RPMI8226 (cell line): ENCODE measurements around the gene CGB3.
"Not testable (repeated sequence)": the region's sequence is repeated elsewhere in the genome, so short reads cannot be mapped to it uniquely, and the experiment has no call there.

Experiments used
- DNase-seq: peaks from one replicate; pipeline ENCODE4 v3.0.0-alpha.2; 2015

CGB3 gene

DNA sequence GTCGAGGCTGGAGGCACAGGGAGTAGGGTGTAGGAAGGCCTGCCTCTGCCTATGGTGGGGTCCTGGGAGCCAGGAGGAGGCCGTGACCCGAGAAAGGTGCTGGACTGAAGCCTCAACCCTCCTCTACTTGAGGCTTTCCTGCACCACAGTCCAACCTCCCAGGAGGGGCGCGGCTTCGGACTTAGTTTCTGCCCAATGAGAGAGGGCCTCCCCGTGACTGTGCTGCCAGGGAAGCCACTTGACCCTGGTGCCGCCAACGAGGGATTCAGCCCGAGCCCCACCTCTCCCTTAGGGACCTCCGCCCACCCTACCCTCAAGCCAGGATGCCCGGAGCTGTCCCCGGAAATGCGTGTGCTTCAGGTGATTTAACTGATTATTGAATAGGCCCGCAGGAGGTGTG lies at the start of gene CGB3:
Gene CGB3, minus strand, starts transcription at position 101 of the 400 bp plus-strand sequence. CDS start 362 bp downstream, outside the sequence.
- DNase-seq: not testable (repeated sequence)

DNA sequence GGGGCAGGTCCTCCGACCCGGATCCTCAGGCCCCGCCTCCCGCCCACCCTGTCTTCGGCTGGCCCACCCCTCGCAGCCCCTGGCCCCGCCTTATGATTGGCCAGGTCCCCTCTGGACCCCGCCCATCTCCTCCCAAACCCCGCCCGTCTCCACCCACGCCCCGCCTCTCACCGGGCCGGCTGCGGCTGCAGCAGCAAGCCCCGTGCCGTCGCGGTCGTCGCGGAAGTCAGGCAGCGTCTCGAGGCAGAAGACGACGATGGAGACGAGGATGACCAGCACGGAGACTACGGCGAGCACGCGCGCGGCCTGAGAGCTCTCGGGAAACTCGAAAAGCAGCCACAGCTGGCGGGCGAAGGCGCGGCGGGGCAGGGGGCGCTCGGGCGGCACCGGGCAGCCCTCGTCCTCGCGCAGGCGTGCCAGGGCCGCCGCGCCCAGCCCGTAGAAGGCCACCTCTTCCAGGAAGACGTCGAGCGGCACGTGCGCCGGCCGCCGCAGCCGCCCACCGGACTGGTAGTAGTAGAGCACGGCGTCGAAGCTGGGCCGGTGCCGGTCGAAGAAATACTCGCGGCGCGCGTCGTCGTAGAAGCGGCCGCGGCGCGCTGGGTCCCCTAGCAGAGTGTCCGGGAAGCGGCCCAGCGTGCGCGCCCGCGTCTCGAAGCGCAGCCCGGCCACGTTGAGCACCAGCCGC lies 47.9 kb upstream of the CGB3 start:
- DNase-seq: no peak

DNA sequence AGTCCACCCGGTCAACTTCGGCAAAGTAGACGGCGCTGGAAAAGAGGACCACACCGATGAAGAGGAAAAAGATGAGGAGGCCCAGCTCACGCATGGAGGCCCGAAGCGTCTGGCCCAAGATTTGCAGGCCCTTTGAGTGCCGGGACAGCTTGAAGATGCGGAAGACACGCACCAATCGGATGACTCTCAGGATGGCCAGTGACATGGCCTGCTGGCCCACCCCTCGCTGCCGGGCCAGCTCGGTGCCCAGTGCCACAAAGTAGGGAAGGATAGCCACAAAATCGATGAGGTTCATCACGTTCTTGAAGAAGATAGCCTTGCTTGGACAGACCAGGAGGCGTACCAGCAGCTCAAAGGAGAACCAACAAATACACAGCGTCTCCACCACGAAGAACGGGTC lies 46.3 kb upstream of the CGB3 start:
- no peak for DNase-seq

DNA sequence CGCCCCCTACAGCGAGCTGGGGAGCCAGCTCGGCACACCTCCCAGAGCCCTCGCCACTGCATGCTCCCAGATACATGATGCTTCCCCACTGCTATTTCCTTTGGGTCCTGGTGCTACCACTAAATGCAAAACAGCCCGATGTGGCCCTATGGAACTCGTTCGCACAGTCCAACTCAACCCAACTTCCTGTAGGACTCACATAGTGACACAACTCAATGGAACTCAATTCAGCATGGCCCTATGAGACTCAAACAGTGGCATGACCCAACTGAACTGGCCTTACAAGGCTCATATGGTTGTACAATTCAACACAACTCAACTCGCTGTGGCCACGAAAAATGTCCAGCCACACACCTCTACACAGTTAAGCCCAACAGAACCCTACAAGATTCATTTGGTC lies 44.9 kb upstream of the CGB3 start:
- no peak for DNase-seq

DNA sequence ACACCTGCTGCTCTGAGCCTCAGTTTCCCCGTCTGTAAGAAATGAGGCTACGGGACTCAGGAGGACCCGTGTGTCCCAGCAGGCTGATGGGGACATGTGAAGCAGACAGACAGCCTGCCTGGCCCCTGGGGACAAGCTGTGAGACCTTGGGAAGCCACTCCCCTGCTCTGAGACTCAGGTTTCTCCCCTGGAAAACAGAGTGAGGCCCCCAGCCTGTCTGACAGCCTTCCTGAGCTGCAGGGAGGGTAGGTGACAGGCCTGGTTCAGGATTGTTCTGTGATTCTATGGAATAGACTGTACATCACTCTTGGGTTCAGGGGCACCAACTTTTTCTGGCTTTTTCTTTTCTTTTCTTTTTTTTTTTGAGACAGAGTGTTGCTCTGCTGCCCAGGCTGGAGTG lies 43.4 kb upstream of the CGB3 start:
- DNase-seq: no peak

DNA sequence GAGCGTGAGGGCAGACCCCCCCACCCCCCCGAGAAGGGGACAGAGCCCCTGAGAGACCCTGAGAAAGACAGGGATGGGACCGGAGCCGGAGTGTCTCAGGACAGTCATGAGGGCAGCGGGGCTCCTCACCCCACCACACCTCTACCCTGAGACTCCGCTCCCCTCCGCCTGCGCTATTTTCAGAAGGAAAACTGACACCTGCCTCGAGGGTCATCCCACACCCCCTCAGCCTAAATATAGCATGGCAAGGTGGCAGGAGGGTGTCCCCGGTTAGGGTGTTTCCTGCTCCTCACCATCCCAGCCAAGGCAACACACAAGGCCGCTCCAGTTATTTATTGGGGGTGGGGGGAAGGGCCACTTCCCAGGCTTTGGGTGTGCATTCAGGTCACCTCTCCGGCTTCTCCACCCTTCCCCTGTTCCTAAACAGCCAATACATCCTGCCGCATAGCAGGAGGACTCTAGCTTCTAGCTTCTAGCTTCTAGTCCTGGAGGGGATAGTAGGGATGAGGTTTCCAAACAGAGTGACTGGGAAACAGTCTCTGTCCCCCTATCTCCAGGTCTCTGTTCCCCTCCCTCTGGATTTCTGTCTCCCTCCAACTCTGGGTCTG lies 41.9 kb upstream of the CGB3 start:
- DNase-seq: no peak

DNA sequence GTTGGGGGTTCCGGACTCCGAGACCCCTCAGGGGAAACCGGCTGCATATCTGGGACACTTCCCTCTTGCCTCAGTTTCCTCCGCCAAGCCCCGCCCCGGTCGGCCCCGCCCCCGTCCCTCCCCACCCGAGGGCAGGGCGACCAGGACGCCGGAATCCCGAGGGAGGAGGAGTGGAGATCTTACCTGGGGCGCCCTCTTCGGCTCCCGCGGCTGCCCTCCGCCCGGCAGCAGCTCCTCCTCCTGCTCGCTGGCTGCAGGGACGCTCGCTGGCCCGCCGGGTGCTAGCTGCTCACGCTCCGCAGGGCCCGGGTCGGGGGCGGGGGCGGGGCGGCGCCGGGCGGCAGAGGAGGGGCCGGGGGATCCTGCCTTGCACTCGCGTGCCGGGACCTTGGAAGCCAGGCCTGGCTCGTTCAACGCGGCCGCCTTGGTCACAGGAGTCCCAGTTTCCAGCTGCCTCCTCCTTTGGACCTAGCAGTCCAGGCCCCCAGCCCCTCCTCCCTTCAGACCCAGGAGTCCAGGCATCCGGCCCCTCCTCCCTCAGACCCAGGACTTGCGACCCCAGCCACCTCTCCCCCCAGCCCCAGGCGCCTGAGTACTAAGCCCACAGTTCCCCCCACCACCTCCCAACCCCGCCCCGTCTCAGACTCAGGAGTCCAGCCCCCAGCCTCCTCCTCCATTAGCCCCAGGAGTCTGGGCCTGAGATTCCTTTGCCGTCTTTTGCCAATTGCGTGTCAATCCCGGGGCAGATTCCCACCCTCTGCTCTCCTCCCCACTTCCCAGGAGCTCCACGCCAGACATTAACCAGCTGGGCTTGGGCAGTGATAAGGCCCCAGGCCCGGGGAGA lies 40.9 kb upstream of the CGB3 start, which contains the start of gene NTF4:
Gene NTF4, minus strand, starts transcription at position 51 of the 844 bp plus-strand sequence. CDS start 2,821 bp downstream, outside the sequence.
- peak; percentile 21 for DNase-seq

DNA sequence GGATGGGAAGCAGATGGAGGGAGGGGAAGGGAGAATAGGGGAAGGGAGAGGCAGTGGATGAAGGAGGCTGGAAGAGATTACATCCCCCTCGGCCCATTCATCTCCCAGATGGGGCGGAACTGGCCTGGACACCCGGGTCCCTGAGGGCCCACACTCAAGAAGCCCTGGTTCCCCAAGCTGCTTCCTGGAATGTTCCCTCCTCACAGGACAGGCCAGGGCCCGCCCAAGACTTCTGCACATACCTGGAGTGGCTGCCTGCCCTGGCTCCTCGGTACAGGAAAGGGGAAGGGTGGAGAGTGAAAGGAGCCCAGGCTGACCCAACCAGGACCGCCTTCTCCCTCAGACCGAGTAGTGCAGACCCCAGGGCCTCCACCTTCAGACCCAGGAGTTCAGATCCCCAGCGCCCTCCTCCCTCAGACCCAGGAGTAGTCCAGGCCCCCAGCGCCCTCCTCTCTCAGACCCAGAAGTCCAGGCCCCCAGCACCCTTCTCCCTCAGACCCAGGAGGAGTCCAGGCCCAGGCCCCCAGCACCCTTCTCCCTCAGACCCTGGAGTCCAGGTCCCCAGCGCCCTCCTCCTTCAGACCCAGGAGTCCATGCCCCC lies 40.0 kb upstream of the CGB3 start:
- DNase-seq: no peak

DNA sequence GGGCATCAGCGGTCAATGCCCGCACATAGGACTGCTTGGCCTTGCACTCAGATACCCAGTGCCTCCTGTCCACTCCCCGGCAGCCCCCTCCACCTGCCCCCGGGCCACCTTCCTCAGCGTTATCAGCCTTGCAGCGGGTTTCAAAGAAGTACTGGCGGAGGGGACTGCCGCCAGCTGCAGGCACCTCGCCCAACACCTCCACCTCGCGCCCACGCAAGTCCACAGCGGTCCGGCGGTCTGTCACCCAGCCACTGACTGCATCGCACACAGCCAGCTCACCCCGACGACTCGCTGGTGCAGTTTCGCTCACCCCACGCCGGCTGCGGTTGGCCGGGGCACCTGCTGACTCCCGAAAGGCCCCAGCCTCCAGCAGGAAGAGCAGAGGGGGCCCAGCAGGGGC lies 37.3 kb upstream of the CGB3 start:
- peak; percentile 14 for DNase-seq

DNA sequence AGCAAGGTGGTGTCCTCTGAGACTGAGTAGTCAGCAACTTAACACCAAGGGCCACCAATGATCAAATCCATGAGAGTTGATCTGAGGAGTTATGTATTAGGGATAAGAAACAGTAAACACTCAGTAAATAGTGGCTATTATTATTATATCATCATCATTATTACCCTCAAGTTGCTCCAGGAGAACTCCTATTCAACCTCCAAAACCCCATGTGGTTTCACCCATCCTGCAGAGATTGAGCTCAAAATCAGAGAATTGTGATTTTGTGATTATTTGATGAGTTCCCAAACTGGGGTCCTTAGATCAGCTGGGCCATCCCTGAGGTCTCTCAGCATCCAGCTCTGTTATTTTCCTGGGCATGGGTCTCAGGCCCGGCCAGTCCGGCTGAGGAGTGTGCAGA lies 36.9 kb upstream of the CGB3 start:
- no peak for DNase-seq

DNA sequence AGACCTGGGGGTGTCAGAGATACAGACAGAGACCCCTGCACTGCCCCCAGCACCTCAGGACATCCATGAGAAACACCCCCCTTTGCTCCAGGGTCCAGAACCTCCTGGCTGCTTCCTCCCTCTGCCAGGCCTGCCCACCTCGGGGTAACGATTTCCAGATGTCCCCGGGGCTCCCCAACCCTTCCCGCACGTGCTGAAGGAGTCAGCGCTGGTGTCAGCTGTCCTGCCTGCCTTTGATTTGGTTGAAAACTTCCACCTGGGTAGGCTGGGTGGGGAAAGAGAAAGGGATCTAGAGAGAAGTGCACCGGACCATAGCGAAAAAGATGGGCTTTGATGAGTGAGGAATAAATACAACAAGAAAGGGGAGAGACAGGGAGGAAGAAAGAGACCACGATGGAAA lies 34.9 kb upstream of the CGB3 start:
- DNase-seq: no peak

DNA sequence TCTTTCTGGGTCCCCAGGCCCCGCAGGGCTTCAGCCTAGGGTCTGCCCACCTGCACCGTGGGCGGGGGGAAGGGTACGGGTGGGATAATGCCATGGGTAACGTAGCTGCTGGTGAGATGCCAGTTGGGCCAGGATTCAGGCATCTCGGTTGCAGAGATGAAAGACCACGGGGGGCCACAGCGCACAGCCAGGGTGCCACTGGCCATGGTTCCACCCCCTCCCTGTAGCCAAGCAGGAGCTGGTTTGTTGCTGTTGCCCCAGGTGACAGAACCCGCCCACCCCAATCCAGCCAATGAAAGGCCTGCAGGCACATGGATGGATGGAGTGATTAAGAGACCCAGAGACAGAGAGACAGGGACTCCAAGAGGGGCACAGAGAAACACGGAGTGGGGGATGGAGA lies 34.4 kb upstream of the CGB3 start:
- no peak for DNase-seq

DNA sequence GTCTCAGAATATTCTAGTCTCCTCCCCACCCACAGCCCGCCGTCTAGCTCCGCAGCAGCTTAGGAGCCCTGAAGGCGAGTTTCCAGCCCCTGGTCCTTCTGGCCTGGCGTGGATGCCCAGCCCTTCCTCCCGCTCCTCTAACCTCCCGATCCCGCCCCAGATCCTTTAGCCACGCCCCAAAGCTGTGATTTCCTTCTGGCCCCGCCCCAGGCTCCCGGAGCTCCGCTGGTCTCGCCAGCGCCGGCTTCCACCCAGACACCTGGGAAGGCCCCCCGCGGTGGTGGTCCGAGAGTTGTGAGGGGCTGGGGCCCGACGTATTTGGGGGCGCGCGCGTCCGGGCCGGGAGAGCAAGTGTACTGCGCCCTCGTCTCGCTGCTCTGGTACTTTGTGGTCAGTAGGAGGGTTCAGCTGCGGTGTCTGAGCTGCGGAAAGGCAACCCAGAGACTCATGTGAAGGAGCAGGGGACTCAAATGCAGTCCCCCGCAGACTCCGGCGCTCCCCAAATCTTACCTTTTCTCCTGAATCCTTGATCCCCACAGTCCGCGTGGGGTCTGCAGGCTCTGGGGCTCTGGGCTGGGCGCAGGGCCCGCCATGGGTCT lies 33.6 kb upstream of the CGB3 start, which contains the start of gene CGB7:
Gene CGB7, minus strand, starts transcription at position 114 of the 599 bp plus-strand sequence. CDS start 2,374 bp downstream, outside the sequence.
- DNase-seq: no peak

DNA sequence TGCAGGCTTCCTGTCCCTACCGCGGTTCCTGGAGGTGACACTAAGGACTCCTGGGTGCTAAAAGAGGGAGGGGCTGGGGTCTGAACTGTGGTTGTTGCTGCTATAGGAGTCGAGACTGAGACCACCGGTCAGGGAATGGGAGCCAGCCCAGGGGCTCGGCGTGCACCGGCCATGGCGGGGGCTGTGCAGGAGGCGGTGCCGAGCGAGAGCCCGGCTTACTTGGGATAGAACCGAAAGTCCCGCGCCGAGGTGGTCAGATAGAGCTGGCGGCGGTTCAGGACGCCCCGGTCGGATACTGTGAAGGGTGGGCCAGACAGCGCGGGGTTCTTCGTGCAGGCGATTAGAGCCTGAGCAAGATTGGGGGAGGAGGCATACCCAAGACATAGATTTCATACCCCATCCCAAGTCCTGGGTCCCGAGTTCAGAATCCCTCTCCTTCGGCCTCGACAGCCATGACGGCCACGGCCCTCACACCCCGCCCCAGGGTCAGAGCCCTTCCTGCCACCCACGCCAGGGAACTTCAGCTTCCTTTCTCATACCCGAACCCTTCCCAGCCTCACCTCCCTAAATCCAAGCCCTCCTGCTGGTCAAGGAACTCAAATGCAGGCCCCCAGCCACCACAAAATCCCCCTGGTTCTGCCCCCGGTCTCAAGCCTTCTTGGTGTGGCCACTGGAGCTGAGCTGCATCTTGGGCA lies 32.9 kb upstream of the CGB3 start:
- not testable (repeated sequence) for DNase-seq

DNA sequence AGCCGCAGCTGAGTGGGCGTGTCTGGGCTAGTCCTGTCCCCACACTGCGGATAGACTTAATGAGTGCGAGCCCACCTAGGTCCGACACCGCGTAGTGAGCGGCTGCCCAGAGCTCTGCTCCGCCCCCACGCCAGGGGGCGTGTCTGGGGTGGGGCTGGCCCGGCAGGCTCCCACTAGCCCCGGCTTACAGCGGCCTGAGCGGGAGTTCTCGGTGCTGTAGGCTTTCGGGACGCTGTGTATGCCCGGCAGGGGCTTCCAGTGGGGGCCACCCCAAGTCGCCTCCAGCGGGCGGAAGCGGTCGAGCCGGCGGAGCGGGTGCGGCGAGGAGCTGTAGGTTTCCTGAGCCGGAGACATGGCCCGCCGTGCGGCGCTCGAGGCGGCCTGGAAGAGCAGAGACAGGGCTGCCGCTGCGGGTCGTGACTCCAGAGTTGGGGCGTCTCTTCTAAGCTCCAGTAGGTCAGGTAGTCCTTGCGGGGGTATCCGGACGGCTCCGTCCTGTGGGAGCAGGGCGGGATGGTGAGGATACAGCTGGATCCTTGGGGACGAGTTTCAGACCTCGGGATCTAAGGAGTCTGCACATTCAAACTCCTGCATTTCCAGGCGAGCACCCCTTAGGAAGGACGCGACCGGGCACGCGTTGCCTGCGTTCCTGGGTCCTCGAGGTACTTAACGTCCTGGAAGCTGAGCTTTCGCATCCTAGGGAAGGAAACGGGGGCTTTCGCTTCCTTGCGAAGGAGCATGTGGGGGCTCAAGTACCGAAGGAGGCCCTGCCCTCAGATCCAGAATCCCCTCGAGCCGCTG lies 32.2 kb upstream of the CGB3 start:
- DNase-seq: peak; percentile 55

DNA sequence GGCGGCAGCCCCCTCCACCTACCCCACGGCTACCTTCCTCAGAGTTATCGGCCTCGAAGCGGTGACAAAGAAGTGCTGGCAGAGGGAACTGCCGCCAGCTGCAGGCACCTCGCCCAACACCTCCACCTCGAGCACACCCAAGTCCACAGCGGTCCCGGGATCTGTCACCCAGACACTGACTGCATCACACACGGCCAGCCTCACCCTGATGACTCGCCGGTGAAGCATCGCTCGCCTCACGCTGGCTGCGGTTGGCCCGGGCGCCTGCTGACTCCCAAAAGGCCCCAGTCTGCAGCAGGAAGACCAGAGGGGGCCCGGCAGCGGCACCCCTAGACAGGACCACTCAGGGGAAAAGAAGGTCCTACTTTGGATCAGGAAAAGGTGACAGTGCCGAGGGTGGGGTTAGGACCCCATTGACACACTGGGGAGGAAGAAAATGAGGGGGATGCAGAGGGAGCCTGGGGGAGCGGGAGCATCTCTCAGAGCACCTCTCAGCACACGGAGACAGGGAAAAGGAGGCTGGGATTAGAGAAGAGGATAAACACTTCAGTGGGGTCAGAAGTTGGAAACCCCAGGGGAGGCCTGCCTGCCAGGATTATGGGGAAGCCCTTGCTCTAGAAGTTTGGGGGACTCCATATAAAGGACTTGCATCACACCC lies 26.4 kb upstream of the CGB3 start:
- DNase-seq: not testable (repeated sequence)

DNA sequence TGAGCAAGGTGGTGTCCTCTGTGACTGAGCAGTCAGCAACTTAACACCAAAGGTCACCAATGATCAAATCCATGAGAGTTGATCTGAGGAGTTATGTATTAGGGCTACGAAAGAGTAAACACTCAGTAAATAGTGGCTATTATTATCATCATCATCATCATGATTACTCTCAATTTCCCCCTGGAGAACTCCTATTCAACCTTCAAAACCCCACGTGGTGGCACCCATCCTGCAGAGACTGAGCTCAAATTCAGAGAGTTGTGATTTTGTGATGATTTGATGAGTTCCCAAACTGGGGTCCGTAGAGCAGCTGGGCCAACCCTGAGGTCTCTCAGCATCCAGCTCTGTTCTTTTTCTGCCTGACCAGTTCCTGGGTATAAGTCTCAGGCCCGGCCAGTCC lies 25.7 kb upstream of the CGB3 start:
- DNase-seq: not testable (repeated sequence)

DNA sequence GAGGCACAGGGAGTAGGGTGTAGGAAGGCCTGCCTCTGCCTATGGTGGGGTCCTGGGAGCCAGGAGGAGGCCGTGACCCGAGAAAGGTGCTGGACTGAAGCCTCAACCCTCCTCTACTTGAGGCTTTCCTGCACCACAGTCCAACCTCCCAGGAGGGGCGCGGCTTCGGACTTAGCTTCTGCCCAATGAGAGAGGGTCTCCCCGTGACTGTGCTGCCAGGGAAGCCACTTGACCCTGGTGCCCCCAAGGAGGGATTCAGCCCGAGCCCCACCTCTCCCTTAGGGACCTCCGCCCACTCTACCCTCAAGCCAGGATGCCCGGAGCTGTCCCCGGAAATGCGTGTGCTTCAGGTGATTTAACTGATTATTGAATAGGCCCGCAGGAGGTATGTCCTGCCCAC lies 24.9 kb upstream of the CGB3 start, which contains the start of gene CGB8:
Gene CGB8, minus strand, starts transcription at position 101 of the 400 bp plus-strand sequence. CDS start 372 bp downstream, outside the sequence.
- not testable (repeated sequence) for DNase-seq

DNA sequence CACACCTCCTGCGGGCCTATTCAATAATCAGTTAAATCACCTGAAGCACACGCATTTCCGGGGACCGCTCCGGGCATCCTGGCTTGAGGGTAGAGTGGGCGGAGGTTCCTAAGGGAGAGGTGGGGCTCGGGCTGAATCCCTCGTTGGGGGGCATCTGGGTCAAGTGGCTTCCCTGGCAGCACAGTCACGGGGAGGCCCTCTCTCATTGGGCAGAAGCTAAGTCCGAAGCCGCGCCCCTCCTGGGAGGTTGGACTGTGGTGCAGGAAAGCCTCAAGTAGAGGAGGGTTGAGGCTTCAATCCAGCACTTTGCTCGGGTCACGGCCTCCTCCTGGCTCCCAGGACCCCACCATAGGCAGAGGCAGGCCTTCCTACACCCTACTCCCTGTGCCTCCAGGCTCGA lies 19.4 kb upstream of the CGB3 start, which contains the start of gene CGB5:
Gene CGB5, plus strand, starts transcription at position 301 of the 400 bp plus-strand sequence. CDS start 362 bp downstream, outside the sequence.
- DNase-seq: not testable (repeated sequence)

DNA sequence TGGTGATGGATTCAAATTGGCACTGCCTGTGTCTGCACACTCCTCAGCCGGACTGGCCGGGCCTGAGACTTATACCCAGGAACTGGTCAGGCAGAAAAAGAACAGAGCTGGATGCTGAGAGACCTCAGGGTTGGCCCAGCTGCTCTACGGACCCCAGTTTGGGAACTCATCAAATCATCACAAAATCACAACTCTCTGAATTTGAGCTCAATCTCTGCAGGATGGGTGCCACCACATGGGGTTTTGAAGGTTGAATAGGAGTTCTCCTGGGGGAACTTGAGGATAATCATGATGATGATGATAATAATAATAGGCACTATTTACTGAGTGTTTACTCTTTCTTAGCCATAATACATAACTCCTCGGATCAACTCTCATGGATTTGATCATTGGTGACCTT lies 18.5 kb upstream of the CGB3 start:
- DNase-seq: not testable (repeated sequence)
